SK-N-SH (cell line): ENCODE data around the gene UGCG. TPM values are rescaled to one million over a fixed set of nuclear protein-coding genes. Genes with fewer than 3 reads are reported as not detected.

ENCODE experiments used
- CTCF ChIA-PET: fragments of 300-600, 350-600 bp; formaldehyde crosslinking; extraction: SDS; loops from one replicate; lab custom pipeline; 2021; lab: Yijun Ruan, JAX
- POLR2A ChIA-PET: fragments of 350-600 bp; sonication (Branson Sonifier 250); formaldehyde crosslinking; extraction: SDS; loops from one replicate; lab custom pipeline; 2020; ENCODE audit warnings: antibody characterized with exemption, inconsistent platforms; lab: Yijun Ruan, JAX
- DNase-seq: peaks from one replicate; pipeline ENCODE4 v3.0.0; 2012
- H2AFZ ChIP-seq: fragments of 200-600 bp; sonication (generic); 2 replicates; pipeline ENCODE4 v1.8.1; 2016; ENCODE audit warnings: antibody characterized with exemption, mild to moderate bottlenecking, low read depth
- H3F3A ChIP-seq: fragments of 200-600 bp; sonication (generic); replicated peaks from 2 replicates; pipeline ENCODE3; 2016; ENCODE audit warnings: antibody characterized with exemption, mild to moderate bottlenecking; ENCODE audit not compliant: insufficient read depth
- H3K27ac ChIP-seq, 2 experiments: fragments of 200-500 bp in 1 of 2; fragments of 200-600 bp in 1 of 2; sonication (Bioruptor generic) in 1 of 2; sonication (generic), shearing (Covaris generic) in 1 of 2; 2 replicates each; pipeline versions ENCODE4 v1.5.1 to v1.6.1; 2014 to 2016; ENCODE audit warnings: low read depth in 2 of 2, inconsistent platforms in 1 of 2, low read length in 1 of 2, mild to moderate bottlenecking in 1 of 2, mixed read lengths in 1 of 2
- H3K27me3 ChIP-seq: fragments of 200-600 bp; sonication (generic), shearing (Covaris generic); 2 replicates; pipeline ENCODE4 v1.6.1; 2016; ENCODE audit warnings: mixed run types; ENCODE audit not compliant: insufficient read depth
- H3K36me3 ChIP-seq, 2 experiments: fragments of 200-500 bp in 1 of 2; fragments of 200-600 bp in 1 of 2; sonication (Bioruptor generic) in 1 of 2; sonication (generic) in 1 of 2; replicated peaks in 1 of 2; 2 replicates each; pipeline versions ENCODE3 to v1.5.1; 2014 to 2016; ENCODE audit warnings: low read length in 1 of 2, mild to moderate bottlenecking in 1 of 2; ENCODE audit not compliant: insufficient read depth in 2 of 2, control insufficient read depth in 1 of 2
- H3K4me1 ChIP-seq, 2 experiments: fragments of 200-500 bp in 1 of 2; fragments of 200-600 bp in 1 of 2; sonication (Bioruptor generic) in 1 of 2; sonication (generic), shearing (Covaris generic) in 1 of 2; 2 replicates each; pipeline versions ENCODE4 v1.5.1 to v1.6.1; 2014 to 2016; ENCODE audit warnings: low read depth in 1 of 2, low read length in 1 of 2, mixed run types in 1 of 2; ENCODE audit not compliant: insufficient read depth in 2 of 2, control insufficient read depth in 1 of 2
- H3K4me2 ChIP-seq: fragments of 200-600 bp; sonication (generic), shearing (Covaris generic); 2 replicates; pipeline ENCODE4 v1.6.1; 2017; ENCODE audit warnings: mixed run types
- H3K4me3 ChIP-seq, 2 experiments: fragments of 200-500 bp in 1 of 2; fragments of 200-600 bp in 1 of 2; sonication (Bioruptor generic) in 1 of 2; sonication (generic), shearing (Covaris generic) in 1 of 2; 2 replicates each; pipeline versions ENCODE4 v1.5.1 to v1.8.1; 2014 to 2016; ENCODE audit warnings: low read depth in 2 of 2, inconsistent platforms in 1 of 2, low read length in 1 of 2, mild to moderate bottlenecking in 1 of 2, mixed read lengths in 1 of 2, moderate library complexity in 1 of 2
- H3K79me2 ChIP-seq: fragments of 200-600 bp; sonication (generic); 2 replicates; pipeline ENCODE4 v1.8.1; 2017; ENCODE audit warnings: mild to moderate bottlenecking; ENCODE audit not compliant: insufficient read depth
- H3K9ac ChIP-seq: fragments of 200-600 bp; sonication (generic); 2 replicates; pipeline ENCODE4 v1.6.1; 2017; ENCODE audit warnings: mixed run types
- H3K9me2 ChIP-seq: fragments of 200-600 bp; sonication (generic); 2 replicates; pipeline ENCODE4 v1.6.1; 2017; ENCODE audit warnings: mixed run types
- H3K9me3 ChIP-seq: fragments of 200-600 bp; sonication (generic); 2 replicates; pipeline ENCODE4 v1.6.1; 2017; ENCODE audit warnings: mixed run types, mild to moderate bottlenecking, moderate library complexity
- H4K20me1 ChIP-seq: fragments of 200-600 bp; sonication (generic); 2 replicates; pipeline ENCODE4 v1.6.1; 2017; ENCODE audit warnings: mild to moderate bottlenecking, mixed run types; ENCODE audit not compliant: insufficient read depth
- FOSL2 ChIP-seq: IDR thresholded peaks from 2 replicates; pipeline ENCODE4 v1.4.0; 2012; ENCODE audit warnings: low read depth, mild to moderate bottlenecking, moderate library complexity, borderline replicate concordance
- FOXJ3 ChIP-seq: sonication (generic); formaldehyde crosslinking; IDR thresholded peaks from 2 replicates; pipeline ENCODE4 v1.5.1; 2020; ENCODE audit warnings: mild to moderate bottlenecking, missing genetic modification reagents
- FOXM1 ChIP-seq: IDR thresholded peaks from 2 replicates; pipeline ENCODE4 v1.4.0; 2012; ENCODE audit warnings: low read depth, mild to moderate bottlenecking
- GABPA ChIP-seq: IDR thresholded peaks from 2 replicates; pipeline ENCODE4 v1.4.0; 2012; ENCODE audit warnings: low read depth, mild to moderate bottlenecking
- JUND ChIP-seq: IDR thresholded peaks from 2 replicates; pipeline ENCODE4 v1.4.0; 2012
- MXI1 ChIP-seq: IDR thresholded peaks from 2 replicates; pipeline ENCODE4 v1.6.1; 2012; ENCODE audit warnings: mild to moderate bottlenecking, low read depth, low read length, improper control_type of control experiment
- NFIC ChIP-seq: IDR thresholded peaks from 2 replicates; pipeline ENCODE4 v1.4.0; 2012; ENCODE audit warnings: borderline replicate concordance
- PBX3 ChIP-seq: IDR thresholded peaks from 2 replicates; pipeline ENCODE4; 2012
- POLR2AphosphoS5 ChIP-seq: IDR thresholded peaks from 2 replicates; pipeline ENCODE4 v1.6.1; 2012; ENCODE audit warnings: low read depth, low read length
- RCOR1 ChIP-seq: fragments of 150-350 bp; IDR thresholded peaks from 2 replicates; pipeline ENCODE4 v1.6.1; 2017; ENCODE audit warnings: antibody characterized with exemption, low read length
- RFX5 ChIP-seq: IDR thresholded peaks from 2 replicates; pipeline ENCODE4 v1.6.1; 2012; ENCODE audit warnings: mild to moderate bottlenecking, improper control_type of control experiment, low read length
- SMC3 ChIP-seq: IDR thresholded peaks from 2 replicates; pipeline ENCODE4 v1.6.1; 2012; ENCODE audit warnings: low read depth, low read length, improper control_type of control experiment
- TCF12 ChIP-seq: IDR thresholded peaks from 2 replicates; pipeline ENCODE4 v1.4.0; 2012
- TEAD4 ChIP-seq: IDR thresholded peaks from 2 replicates; pipeline ENCODE4 v1.4.0; 2012; ENCODE audit warnings: mild to moderate bottlenecking, borderline replicate concordance; ENCODE audit not compliant: insufficient read depth
- USF2 ChIP-seq: fragments of 150-350 bp; IDR thresholded peaks from 2 replicates; pipeline ENCODE4 v1.6.1; 2017; ENCODE audit warnings: antibody characterized with exemption, low read length, low read depth, borderline replicate concordance
- WGBS: methylation state at CpG from one replicate; pipeline ENCODE4 v1.1.6; 2017; ENCODE audit warnings: low lambda C conversion rate; 5-methylcytosine and 5-hydroxymethylcytosine counted together
- polyA plus RNA-seq, 3 experiments: library from polyadenylated mRNA; depleted of rRNA; stranded (reverse); fragments of >200 nt; gene quantifications; 2 replicates each; pipeline ENCODE4 v1.2.3, GENCODE V29; 2012

UGCG gene
- polyA plus RNA-seq, 1 of the 3 experiments (the other 2 are of a cell fraction), result 20.0 TPM

- TF ChIP-seq PBX3 (peak; percentile 38), JUND (peak; percentile 51; the same call in 1 of the 2 replicates)
- TF ChIP-seq, all 33 proteins: peak for 6
These were observed 69.0 kb downstream of the UGCG start (continued) for GRCh38 chr9:111965566-111966019.

- H3K79me2 ChIP-seq, result no peaks in the 10 kb centered on the region
- DNase-seq, result no peak
- H3K36me3 ChIP-seq, result no peaks in the 10 kb centered on the region
- H3F3A ChIP-seq, result peaks cover 9% of the 10 kb centered on the region
- H3K27ac ChIP-seq, result peak overlapping the region in 1 of 2 experiments; percentile 64; a peak in 2 of 4 replicates
- H2AFZ ChIP-seq, result no peak overlapping the region
- CTCF ChIA-PET, result interaction anchor here (0.9 kb wide), 1 partner anchor 10 kb away, joined by 3 read pairs; no protein-coding TSS in a partner anchor
- H3K4me3 ChIP-seq, result no peak overlapping the region
- 89% methylated on average over 15 of the region's 15 CpGs for WGBS
- H4K20me1 ChIP-seq, result no peaks in the 10 kb centered on the region
- POLR2A ChIA-PET, result no interaction called here
- H3K9me2 ChIP-seq, result no peaks in the 10 kb centered on the region
- H3K4me2 ChIP-seq, result no peak overlapping the region
- H3K27me3 ChIP-seq, result no peaks in the 10 kb centered on the region
- H3K9ac ChIP-seq, result no peak overlapping the region
- no peaks in the 10 kb centered on the region for H3K9me3 ChIP-seq
- peaks cover 0 to 10% of the 10 kb centered on the region in 2 experiments; a peak in 1 of 4 replicates for H3K4me1 ChIP-seq
- no peak for TF ChIP-seq FOXJ3 (CRISPR knock-in tag)
- no peak for TF ChIP-seq USF2
- no peak for TF ChIP-seq RCOR1
- TF ChIP-seq POLR2AphosphoS5, result no peak
- no peak for TF ChIP-seq GABPA
- TF ChIP-seq FOSL2, result no peak
- TF ChIP-seq TCF12, result no peak
- TF ChIP-seq RFX5, result no peak
- no peak for TF ChIP-seq FOXM1
- no peak for TF ChIP-seq SMC3
- no peak for TF ChIP-seq NFIC
- no peak for TF ChIP-seq TEAD4
- no peak for TF ChIP-seq MXI1
- TF ChIP-seq, all 33 proteins: peak for 0
These were observed 69.6 kb downstream of the UGCG start for GRCh38 chr9:111966124-111966723.
